ENCODE data around the gene IL10RB.
"Not testable (repeated sequence)": the region's sequence is repeated elsewhere in the genome, so short reads cannot be mapped to it uniquely, and the experiment has no call there.

The IL10RB gene

GRCh38 chr21:33241846-33242245 lies 24.3 kb upstream of the IL10RB start:
- DNase-seq = no peak

GRCh38 chr21:33242846-33243245 lies 23.3 kb upstream of the IL10RB start:
- DNase-seq = not testable (repeated sequence)

GRCh38 chr21:33244082-33244778 lies 21.9 kb upstream of the IL10RB start:
- no peak for DNase-seq

GRCh38 chr21:33244779-33245105 lies 21.4 kb upstream of the IL10RB start:
- no peak for DNase-seq

GRCh38 chr21:33245289-33245918 lies 20.8 kb upstream of the IL10RB start:
- no peak for DNase-seq

- no peak for DNase-seq
These were observed 19.7 kb upstream of the IL10RB start for GRCh38 chr21:33246506-33246905.

GRCh38 chr21:33246963-33247362 lies 19.2 kb upstream of the IL10RB start:
- DNase-seq = no peak

- no peak for DNase-seq
These were observed 18.6 kb upstream of the IL10RB start for GRCh38 chr21:33247599-33247998.

- DNase-seq = no peak
These were observed 16.7 kb upstream of the IL10RB start for GRCh38 chr21:33249331-33250002.

GRCh38 chr21:33251119-33251518 lies 15.0 kb upstream of the IL10RB start:
- no peak for DNase-seq

GRCh38 chr21:33253382-33253781 lies 12.8 kb upstream of the IL10RB start:
- not testable (repeated sequence) for DNase-seq

GRCh38 chr21:33254766-33255165 lies 11.4 kb upstream of the IL10RB start:
- DNase-seq = no peak

GRCh38 chr21:33255404-33255803 lies 10.8 kb upstream of the IL10RB start:
- DNase-seq = no peak

- DNase-seq = no peak
These were observed 10.1 kb upstream of the IL10RB start for GRCh38 chr21:33256019-33256418.

- no peak for DNase-seq
These were observed 8.9 kb upstream of the IL10RB start for GRCh38 chr21:33257094-33257803.

- DNase-seq = no peak
These were observed 7.7 kb upstream of the IL10RB start for GRCh38 chr21:33258475-33258874.

- no peak for DNase-seq
These were observed 6.7 kb upstream of the IL10RB start for GRCh38 chr21:33259428-33259827.

- no peak for DNase-seq
These were observed 6.2 kb upstream of the IL10RB start for GRCh38 chr21:33259995-33260394.

GRCh38 chr21:33261635-33262034 lies 4.5 kb upstream of the IL10RB start:
- DNase-seq = no peak

GRCh38 chr21:33262921-33263320 lies 3.2 kb upstream of the IL10RB start:
- DNase-seq = no peak

- no peak for DNase-seq
These were observed 1.6 kb upstream of the IL10RB start for GRCh38 chr21:33264561-33264960.

- no peak for DNase-seq
These were observed 510 bp upstream of the IL10RB start for GRCh38 chr21:33265664-33266049.

GRCh38 chr21:33266789-33267135 lies 595 bp downstream of the IL10RB start:
- DNase-seq = no peak

- no peak for DNase-seq
These were observed 1.1 kb downstream of the IL10RB start for GRCh38 chr21:33267250-33267649.

All from NCI-H187 (cell line).